Measurements from ENCODE around the gene TOMT. TPM values are rescaled to one million over a fixed set of nuclear protein-coding genes. Genes with fewer than 3 reads are reported as not detected.

The TOMT gene
- total RNA-seq, 4 donors from 2014 or later = not detected

DNA sequence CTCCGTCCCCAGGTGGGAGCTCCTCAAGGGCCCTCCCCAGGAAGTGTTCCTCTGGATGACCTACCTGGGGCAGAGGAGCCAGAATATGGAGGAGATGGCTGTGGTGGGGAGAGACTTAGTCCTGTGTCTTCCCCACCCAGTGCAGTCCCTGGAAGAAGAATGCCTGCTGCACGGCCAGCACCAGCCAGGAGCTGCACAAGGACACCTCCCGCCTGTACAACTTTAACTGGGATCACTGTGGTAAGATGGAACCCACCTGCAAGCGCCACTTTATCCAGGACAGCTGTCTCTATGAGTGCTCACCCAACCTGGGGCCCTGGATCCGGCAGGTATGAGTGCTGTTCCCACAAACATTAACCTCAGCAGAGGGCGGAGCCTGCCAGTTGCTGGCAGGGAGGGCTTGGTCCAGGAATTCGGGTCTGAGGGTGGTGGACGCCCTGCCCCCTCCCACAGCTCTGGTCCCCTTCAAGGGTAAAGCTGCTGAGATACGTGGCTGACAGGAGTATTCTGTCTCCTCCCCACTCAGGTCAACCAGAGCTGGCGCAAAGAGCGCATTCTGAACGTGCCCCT is 33.2 kb downstream of the TOMT start:
- no peak for TF ChIP-seq CTCF (IDR thresholded peaks at IDR 0.05; ENCODE audit: low read depth)

- TF ChIP-seq CTCF (IDR thresholded peaks at IDR 0.05; ENCODE audit: low read depth) = no peak
These were observed 33.8 kb downstream of the TOMT start for GRCh38 chr11:72139500-72139899.

GRCh38 chr11:72140661-72141060 is 34.9 kb downstream of the TOMT start:
- no peak for TF ChIP-seq CTCF (IDR thresholded peaks at IDR 0.05; ENCODE audit: low read depth)

DNA sequence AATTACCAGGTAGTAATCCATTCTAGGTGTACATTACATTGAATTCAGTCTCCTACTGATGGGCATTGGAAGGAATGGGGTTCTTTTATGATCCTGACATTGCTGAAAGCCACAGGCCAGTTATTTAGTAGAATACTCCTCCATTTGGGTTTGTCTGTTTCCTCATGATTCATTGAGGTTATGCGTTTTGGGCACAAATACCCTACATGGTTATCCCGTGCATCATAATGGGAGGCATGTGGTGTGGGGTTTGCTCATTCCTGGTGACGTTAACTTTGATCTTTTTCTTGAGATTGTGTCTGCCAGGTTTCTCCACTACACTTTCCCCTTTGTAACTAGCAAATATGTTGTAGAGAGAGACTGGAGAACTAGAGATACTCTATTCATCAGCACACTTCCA is 35.3 kb downstream of the TOMT start:
- TF ChIP-seq CTCF (IDR thresholded peaks at IDR 0.05; ENCODE audit: low read depth) = no peak

DNA sequence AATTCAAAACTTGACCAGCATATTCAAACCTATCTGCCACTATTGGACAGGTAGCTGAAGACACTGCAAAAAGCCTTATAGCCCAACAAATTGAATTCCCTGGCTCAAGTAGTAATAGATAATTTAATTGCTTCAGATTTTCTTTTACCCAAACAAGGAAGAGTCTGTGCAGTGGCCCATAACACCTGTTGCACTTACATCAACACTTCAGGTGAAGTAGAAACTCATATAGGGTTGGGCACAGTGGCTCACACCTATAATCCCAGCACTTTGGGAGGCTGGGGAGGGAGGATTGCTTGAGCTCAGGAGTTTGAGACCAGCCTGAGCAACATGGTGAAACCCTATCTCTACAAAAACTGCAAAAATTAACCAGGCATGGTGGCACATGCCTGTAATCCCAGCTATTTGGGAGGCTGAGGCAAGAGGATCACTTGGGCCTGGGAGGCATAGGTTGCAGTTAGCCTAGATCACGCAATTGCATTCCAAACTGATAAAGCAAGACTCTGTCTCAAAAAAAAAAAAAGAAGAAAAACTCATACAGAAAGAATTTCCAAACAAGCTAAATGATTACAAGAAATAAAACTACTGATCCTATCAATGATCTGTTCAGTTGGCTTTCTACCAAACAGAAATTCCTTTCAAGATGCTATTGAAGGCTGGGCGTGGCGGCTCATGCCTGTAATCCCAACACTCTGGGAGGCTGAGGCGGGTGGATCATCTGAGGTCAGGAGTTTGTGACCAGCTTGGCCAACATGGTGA is 39.3 kb downstream of the TOMT start:
- no peak for TF ChIP-seq CTCF (IDR thresholded peaks at IDR 0.05; ENCODE audit: low read depth)

DNA sequence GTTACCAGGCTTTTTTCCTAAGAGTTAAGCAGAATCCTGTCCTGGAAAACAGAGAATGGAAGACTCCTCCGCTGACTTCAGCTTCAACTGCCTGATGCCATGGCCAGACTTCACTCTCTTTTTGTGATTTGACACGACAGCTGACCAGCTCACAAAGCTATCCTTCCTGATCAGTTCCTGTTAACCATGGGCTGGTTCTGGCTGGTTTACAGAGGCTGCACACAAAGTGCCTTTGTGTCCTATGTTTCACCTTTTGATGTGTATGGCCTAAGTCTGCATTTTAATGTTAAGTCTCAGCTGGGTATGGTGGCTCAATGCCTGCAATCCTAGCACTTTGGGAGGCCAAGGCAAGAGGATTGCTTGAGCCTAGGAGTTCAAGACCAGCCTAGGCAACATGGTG is 40.9 kb downstream of the TOMT start:
- no peak for TF ChIP-seq CTCF (IDR thresholded peaks at IDR 0.05; ENCODE audit: low read depth)

DNA sequence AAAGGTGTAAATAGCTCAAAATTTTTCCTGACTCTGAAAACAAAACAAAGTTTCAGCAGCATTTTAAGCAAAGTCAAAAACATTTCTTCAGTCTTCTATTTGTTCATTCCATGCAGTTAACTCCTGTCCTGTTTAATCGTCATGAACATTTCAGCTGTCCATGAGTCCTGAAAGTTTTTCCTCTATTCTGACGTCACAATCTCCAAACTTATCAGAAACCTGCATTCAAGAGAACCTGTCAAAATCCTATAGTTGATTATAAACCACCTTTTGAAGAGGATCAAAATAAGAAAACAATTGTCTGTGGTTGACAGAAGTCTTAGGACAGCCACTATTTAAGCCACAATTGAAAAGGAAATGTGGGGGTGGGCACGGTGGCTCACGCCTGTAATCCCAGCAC is 45.2 kb downstream of the TOMT start:
- TF ChIP-seq CTCF (IDR thresholded peaks at IDR 0.05; ENCODE audit: low read depth) = no peak
